KBM-7 (cell line): Measurements from ENCODE around the gene TTI1.
A peak's percentile ranks its signal among the peaks of the same experiment; 100 is the strongest.

Experiments used
- DNase-seq: peaks from one replicate; pipeline ENCODE4 v3.0.0-alpha.2; 2015
- in situ Hi-C: fragments of 300-500 bp; cut with MboI; formaldehyde crosslinking; loops from 2 replicates; pipeline ENCODE4 v1.14.3; 2020; ENCODE audit warnings: low sequenced_read_pairs, low pct_unique_long_range_greater_than_20kb, mixed read lengths

The TTI1 gene

DNA sequence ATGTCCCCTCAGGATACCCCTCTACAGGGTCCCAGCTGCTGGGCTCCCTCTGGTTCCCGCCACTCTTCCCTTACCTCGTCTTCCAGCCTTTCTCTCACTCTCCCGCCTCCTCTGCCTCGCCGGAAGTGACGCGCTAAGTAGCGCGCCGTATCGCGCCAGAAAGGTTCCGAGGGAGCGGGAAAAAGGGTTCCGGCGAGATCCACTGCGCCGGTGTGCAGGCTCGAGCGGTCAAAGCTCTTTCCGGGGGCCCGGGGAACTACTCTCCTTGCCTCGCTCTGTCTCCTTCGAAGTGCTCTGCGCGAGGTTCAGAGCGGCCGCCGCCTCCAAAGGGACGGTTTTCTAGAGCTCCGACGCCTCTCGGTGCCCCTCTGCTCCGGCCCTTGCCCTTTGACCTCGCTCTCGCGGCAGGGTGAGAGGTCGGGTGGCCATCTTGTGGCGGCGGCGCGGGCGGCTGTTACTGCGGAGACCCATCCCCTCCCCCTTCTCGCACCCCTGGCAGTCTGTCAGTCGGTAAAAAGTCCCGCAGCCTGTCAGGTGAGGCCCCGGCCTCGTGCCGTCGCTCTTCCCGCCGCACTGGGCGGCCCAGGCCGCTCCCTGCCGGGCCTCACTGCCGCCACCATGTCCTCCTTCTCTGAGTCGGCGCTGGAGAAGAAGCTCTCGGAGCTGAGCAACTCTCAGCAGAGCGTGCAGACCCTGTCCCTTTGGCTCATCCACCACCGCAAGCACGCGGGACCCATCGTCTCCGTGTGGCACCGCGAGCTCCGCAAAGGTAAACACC is at the start of gene TTI1, which contains the start of gene RPRD1B:
TTI1 (minus strand) TSS at position 127 of the 778 bp plus-strand sequence. CDS start 19,640 bp downstream, outside the sequence.
RPRD1B (plus strand) TSS at position 417 of the 778 bp plus-strand sequence; CDS start at position 619, 202 bp downstream.
- DNase-seq: peak; percentile 95
- in situ Hi-C loops: no loop called here

DNA sequence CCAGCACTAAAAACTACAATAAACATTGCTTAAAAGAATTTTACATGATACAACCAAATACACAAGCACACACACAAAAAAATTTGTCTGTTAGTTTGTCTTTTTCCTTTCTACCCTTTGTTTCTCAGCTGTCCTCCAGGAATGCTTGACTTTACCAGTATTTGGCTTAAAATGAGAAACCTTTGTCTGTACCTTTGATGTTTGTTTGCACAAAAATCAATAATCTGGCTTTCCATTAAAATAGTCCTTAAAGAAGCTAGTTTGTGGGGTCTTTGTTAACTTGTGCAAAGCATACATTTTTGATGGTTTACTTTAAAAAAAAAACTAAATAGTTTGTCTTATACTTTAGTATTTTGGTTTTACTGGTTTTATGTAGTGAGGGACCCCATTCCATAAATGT is 49.6 kb upstream of the TTI1 start:
- no peak for DNase-seq
- in situ Hi-C loops: no loop called here

GRCh38 chr20:38081575-38081974 is 48.3 kb upstream of the TTI1 start:
- no peak for DNase-seq

GRCh38 chr20:38079353-38079752 is 46.1 kb upstream of the TTI1 start:
- no peak for DNase-seq
- in situ Hi-C loops: no loop called here

More at GRCh38 chr20:38081575-38081974, 48.3 kb upstream of the TTI1 start:
- in situ Hi-C loops: no loop called here

GRCh38 chr20:38078084-38078483 is 44.8 kb upstream of the TTI1 start:
- in situ Hi-C loops: no loop called here
- no peak for DNase-seq

GRCh38 chr20:38076548-38076947 is 43.3 kb upstream of the TTI1 start:
- in situ Hi-C loops: no loop called here
- no peak for DNase-seq

- in situ Hi-C loops: no loop called here
- DNase-seq: no peak
Observed at GRCh38 chr20:38075161-38075998, 42.1 kb upstream of the TTI1 start.

DNA sequence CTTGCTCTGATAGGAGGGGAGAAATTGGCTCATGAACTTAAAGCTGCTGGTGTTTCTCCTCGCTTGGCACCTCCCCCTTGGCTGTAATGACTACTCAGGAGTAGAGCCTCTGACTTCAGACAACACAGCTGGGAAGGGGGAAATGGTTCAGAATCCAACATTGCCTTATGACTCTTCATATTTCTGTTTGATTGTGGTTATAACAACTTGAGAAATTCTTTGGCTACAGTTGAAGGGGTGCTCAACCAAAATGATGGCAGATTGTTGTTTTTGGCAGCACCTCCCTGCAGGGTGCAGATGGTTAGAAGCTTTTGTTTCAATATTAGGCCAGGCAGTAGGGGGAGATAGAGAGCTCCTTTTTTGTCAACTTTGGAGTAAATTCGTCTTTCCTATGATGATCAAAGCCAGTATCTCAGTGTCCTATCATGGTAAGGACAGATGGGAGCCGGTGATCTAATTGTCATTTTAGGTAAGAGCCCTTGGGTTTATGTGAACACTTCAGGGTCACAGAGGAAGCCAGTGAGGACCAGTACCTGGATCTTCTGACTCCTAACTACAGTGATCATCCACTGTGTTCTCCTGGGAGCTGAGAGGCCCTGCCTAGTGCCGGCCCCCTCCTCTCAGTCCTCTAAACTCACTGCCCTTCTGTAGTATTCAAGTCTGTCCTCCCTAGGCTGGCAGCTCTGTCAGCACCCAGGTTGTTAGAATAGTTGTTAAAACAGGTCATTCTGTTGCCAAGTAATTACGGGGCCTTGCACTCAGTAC is 40.2 kb upstream of the TTI1 start:
- in situ Hi-C loops: no loop called here
- peak; percentile 68 for DNase-seq

- in situ Hi-C loops: no loop called here
Observed at GRCh38 chr20:38072898-38073297, 39.6 kb upstream of the TTI1 start.

GRCh38 chr20:38067717-38068365 is 34.6 kb upstream of the TTI1 start:
- in situ Hi-C loops: no loop called here

More at GRCh38 chr20:38072898-38073297, 39.6 kb upstream of the TTI1 start:
- no peak for DNase-seq

GRCh38 chr20:38066969-38067716 is 33.9 kb upstream of the TTI1 start:
- in situ Hi-C loops: no loop called here
- no peak for DNase-seq

More at GRCh38 chr20:38067717-38068365, 34.6 kb upstream of the TTI1 start:
- DNase-seq: no peak

DNA sequence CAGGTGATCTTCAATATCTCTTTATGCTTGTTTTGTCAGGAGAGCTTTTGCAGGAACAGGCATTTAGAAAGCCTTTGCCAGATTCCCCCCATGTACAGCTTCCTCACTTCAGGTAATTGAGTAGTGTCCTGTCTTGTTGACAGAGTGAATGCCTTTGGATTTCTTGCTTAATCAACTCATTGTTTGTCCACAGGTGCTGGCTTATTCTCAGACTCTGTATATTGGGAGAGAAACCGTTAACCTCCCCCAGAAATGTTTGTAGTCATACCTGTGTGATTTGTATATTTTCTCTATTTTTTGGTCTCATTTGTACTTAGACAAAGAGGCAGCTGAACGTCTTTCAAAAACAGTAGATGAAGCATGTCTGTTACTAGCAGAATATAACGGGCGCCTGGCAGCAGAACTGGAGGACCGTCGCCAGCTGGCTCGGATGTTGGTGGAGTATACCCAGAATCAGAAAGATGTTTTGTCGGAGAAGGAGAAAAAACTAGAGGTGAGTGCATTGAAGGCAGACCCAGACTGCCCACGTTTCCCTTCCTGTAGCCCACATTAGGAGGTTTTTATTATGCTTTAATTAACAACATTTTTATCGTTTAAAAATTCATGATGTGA is 32.6 kb upstream of the TTI1 start:
- in situ Hi-C loops: no loop called here

DNA sequence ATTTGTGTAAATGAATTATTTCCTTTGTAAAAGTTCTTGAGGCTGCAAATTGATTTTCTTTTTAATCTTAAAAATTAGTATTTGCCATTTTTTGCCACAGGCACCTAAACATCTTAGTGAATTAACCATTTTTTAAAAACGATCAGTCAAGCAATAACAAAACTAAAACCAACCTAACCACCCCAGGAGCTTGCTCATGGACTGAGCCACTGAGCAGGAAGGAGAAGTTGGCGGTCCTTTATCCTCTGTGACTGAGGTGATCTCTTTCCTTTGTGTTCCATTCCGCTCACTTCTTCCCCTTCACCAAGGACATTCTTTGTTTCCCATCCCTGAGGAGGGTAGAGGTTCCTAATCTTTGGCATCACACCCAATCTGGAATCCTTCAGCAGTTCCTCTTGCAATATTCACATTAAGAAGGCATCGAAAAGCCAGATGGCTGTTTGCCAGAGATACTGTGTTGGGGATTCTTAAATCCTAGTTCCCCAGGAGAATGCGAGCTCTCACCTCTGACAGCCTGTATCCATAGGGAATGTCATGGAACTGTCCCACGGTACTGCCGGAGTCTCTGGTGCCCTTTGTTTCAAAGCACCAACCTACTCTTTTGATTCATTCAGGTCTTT is 30.8 kb upstream of the TTI1 start:
- in situ Hi-C loops: no loop called here
- no peak for DNase-seq

More for the DNA sequence above, 32.6 kb upstream of the TTI1 start:
- no peak for DNase-seq

DNA sequence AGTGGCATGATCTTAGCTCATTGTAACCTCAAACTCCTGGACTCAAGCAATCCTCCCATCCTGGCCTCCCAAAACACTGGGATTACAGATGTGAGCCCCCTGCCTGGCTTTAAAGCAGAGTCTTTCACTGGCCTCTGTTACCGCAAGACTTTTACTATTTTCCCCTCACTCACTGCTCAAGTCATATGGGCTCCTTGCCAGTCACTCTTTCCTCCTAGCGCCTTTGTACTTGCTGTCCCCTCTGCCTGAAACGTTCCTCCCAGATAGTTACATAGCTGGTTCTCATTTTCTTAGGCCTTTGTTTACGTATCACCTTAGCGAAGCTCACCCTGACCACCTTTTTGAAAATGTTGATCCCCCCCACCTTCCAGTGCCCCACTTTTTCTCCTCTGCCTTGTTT is 29.6 kb upstream of the TTI1 start:
- in situ Hi-C loops: no loop called here
- no peak for DNase-seq

DNA sequence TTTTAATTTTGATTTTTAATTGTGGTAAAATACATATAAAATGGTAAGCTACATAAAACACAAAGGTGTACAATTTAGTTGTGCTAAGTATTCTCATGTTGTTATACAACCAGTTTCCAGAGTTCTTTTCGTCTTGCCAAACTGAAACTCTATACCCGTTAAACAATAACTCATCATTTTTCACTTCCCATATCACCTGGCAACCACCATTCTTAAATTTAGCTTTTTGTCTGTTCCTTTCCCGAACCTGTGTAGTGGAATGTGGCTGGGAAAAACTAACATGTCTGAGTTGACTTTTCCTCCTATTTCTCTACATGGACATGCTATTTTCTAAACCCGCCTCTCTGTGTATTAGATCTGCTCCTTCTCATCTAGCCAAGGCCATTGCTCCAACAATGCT is 27.9 kb upstream of the TTI1 start:
- in situ Hi-C loops: no loop called here
- no peak for DNase-seq

DNA sequence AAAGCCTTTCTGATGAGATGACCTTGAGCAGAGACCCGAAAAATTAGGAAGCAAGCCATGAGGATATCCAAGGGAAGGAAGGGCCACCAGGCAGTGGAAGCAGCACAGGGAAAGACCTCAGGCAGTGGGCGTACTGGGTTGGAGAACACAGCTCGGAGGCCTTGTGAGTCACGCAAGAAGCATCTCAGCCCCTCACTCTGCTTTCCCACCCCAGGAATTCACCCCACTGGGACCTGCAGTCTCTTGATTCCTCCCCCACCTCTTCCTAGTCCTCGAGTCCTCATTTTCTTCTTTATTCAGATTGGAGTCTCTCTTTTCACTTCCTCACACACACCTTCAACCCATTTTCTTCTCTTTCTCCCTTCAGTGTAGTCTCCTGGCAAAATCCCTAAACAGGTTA is 27.3 kb upstream of the TTI1 start:
- in situ Hi-C loops: no loop called here
- no peak for DNase-seq

DNA sequence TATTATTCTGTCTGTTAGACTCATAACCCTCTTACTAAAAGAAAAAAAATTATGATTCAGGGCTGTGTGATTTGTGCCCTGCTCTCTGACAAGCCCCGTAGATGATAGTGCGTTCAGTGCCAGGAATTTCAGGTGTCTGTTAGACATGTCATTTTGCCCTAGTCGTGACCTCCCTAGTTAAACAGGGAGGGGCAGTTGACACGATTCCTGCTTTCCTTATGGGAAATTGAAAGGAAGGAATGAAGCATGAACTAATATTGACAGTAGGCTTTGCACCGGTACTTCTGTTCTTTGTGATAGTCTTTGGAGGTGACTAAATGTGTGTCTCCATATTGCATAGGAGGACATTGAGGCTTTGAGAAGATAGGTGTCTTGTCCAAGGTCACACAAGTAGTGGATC is 26.6 kb upstream of the TTI1 start:
- DNase-seq: no peak

More for the DNA sequence above, 26.6 kb upstream of the TTI1 start:
- in situ Hi-C loops: no loop called here
